DOHH2 (cell line): ENCODE results near the gene MRPL46.

Source experiments
- H3F3A ChIP-seq: fragments of 200-600 bp; sonication (generic), shearing (Covaris generic); 2 replicates; pipeline ENCODE4 v1.6.0; 2016; ENCODE audit warnings: antibody characterized with exemption, mild to moderate bottlenecking; ENCODE audit not compliant: control insufficient read depth, insufficient read depth
- H3K27ac ChIP-seq: fragments of 200-600 bp; sonication (generic); 2 replicates; pipeline ENCODE4 v1.5.1; 2014; ENCODE audit warnings: low read depth, mild to moderate bottlenecking, low read length, moderate library complexity
- H3K27me3 ChIP-seq: fragments of 200-600 bp; sonication (generic); 2 replicates; pipeline ENCODE4 v1.6.1; 2014; ENCODE audit warnings: mild to moderate bottlenecking, low read length, mixed read lengths; ENCODE audit not compliant: control insufficient read depth
- H3K36me3 ChIP-seq: fragments of 200-600 bp; sonication (generic); 2 replicates; pipeline ENCODE4 v1.6.1; 2014; ENCODE audit warnings: mild to moderate bottlenecking, low read length, moderate library complexity, mixed read lengths; ENCODE audit not compliant: control insufficient read depth
- H3K4me1 ChIP-seq: fragments of 200-600 bp; sonication (generic); 2 replicates; pipeline ENCODE4 v1.6.1; 2014; ENCODE audit warnings: mild to moderate bottlenecking, low read length, mixed read lengths; ENCODE audit not compliant: control insufficient read depth
- H3K4me2 ChIP-seq: fragments of 200-600 bp; sonication (generic); 2 replicates; pipeline ENCODE4 v1.6.0; 2014; ENCODE audit warnings: mild to moderate bottlenecking, low read length, moderate library complexity
- H3K4me3 ChIP-seq: fragments of 200-600 bp; sonication (generic); 2 replicates; pipeline ENCODE4 v1.5.1; 2014; ENCODE audit warnings: mild to moderate bottlenecking, low read length, mixed read lengths
- H3K79me2 ChIP-seq: fragments of 200-600 bp; sonication (generic); 2 replicates; pipeline ENCODE4 v1.6.1; 2014; ENCODE audit warnings: mild to moderate bottlenecking, low read length, mixed read lengths; ENCODE audit not compliant: control insufficient read depth
- H3K9me2 ChIP-seq: fragments of 200-600 bp; sonication (generic); replicated peaks from 2 replicates; pipeline ENCODE4 v1.6.1; 2014; ENCODE audit warnings: mild to moderate bottlenecking, low read length, mixed read lengths; ENCODE audit not compliant: control insufficient read depth
- H3K9me3 ChIP-seq: fragments of 200-600 bp; sonication (generic); 2 replicates; pipeline ENCODE4 v1.6.1; 2014; ENCODE audit warnings: antibody characterized with exemption, low read length, mixed read lengths; ENCODE audit not compliant: control insufficient read depth, insufficient read depth
- H4K20me1 ChIP-seq: fragments of 200-600 bp; sonication (generic); 2 replicates; pipeline ENCODE4 v1.6.0; 2014; ENCODE audit warnings: low read depth, mild to moderate bottlenecking, antibody characterized with exemption, low read length, moderate library complexity; ENCODE audit not compliant: control insufficient read depth, insufficient read depth
- CTCF ChIP-seq: fragments of 200-600 bp; sonication (generic); IDR thresholded peaks from one replicate; pipeline ENCODE4 v1.5.1; 2014; ENCODE audit warnings: antibody characterized with exemption, mild to moderate bottlenecking, low read depth, low read length; ENCODE audit not compliant: poor library complexity, severe bottlenecking
- EZH2phosphoT487 ChIP-seq: fragments of 200-600 bp; sonication (generic); IDR thresholded peaks from 2 replicates; pipeline ENCODE4 v1.6.1; 2017; ENCODE audit warnings: borderline replicate concordance, mild to moderate bottlenecking, antibody characterized with exemption, low read length, moderate library complexity, mixed read lengths

The MRPL46 gene

GRCh38 chr15:88493844-88494243 is 26.7 kb upstream of the MRPL46 start:
- no peak overlapping the region for H3K4me3 ChIP-seq
- H3K27ac ChIP-seq: no peak overlapping the region
- TF ChIP-seq EZH2phosphoT487: no peak
- TF ChIP-seq CTCF: no peak
- no peaks in the 10 kb centered on the region for H3K9me2 ChIP-seq
- H3F3A ChIP-seq: no peaks in the 10 kb centered on the region
- no peaks in the 10 kb centered on the region for H4K20me1 ChIP-seq
- no peaks in the 10 kb centered on the region for H3K27me3 ChIP-seq
- H3K36me3 ChIP-seq: no peaks in the 10 kb centered on the region
- H3K4me2 ChIP-seq: no peak overlapping the region
- no peaks in the 10 kb centered on the region for H3K9me3 ChIP-seq
- 0 out of 2 replicates have a peak, but pooled peaks cover 3% of the 10 kb centered on the region for H3K4me1 ChIP-seq
- H3K79me2 ChIP-seq: no peaks in the 10 kb centered on the region

GRCh38 chr15:88491158-88491557 is 24.0 kb upstream of the MRPL46 start:
- Histone ChIP-seq H3F3A (no peaks in the 10 kb centered on the region), H3K27ac (no peak overlapping the region), H3K4me3 (no peak overlapping the region), H3K79me2 (no peaks in the 10 kb centered on the region), H3K27me3 (no peaks in the 10 kb centered on the region), H3K4me1 (0 out of 2 replicates have a peak, but pooled peaks cover 3% of the 10 kb centered on the region), H3K9me3 (no peaks in the 10 kb centered on the region), H3K4me2 (no peak overlapping the region), H3K9me2 (no peaks in the 10 kb centered on the region), H3K36me3 (no peaks in the 10 kb centered on the region), H4K20me1 (no peaks in the 10 kb centered on the region)
- no peak for TF ChIP-seq CTCF
- no peak for TF ChIP-seq EZH2phosphoT487

GRCh38 chr15:88490036-88490435 is 22.8 kb upstream of the MRPL46 start:
- Histone ChIP-seq H4K20me1 (0 out of 2 replicates have a peak, but pooled peaks cover 3% of the 10 kb centered on the region), H3K79me2 (no peaks in the 10 kb centered on the region), H3K27me3 (no peaks in the 10 kb centered on the region), H3K4me2 (no peak overlapping the region), H3K36me3 (no peaks in the 10 kb centered on the region), H3K4me1 (0 out of 2 replicates have a peak, but pooled peaks cover 3% of the 10 kb centered on the region), H3F3A (no peaks in the 10 kb centered on the region), H3K4me3 (no peak overlapping the region), H3K9me2 (no peaks in the 10 kb centered on the region), H3K27ac (no peak overlapping the region), H3K9me3 (no peaks in the 10 kb centered on the region)
- no peak for TF ChIP-seq EZH2phosphoT487
- no peak for TF ChIP-seq CTCF
